Panc1 (cell line): ENCODE measurements around the gene MEGF9.

ENCODE experiments used
- REST ChIP-seq, 2 experiments: IDR thresholded peaks; 2 replicates each; pipeline ENCODE4 v1.6.1; 2011 to 2012; ENCODE audit warnings: low read depth in 2 of 2, control low read depth in 1 of 2, low read length in 1 of 2, mild to moderate bottlenecking in 1 of 2, moderate library complexity in 1 of 2; ENCODE audit not compliant: insufficient read depth in 1 of 2
- TCF7L2 ChIP-seq: IDR thresholded peaks from 2 replicates; pipeline ENCODE4 v1.6.1; 2011; ENCODE audit warnings: mild to moderate bottlenecking, low read depth, low read length, inconsistent platforms
- TF ChIP-seq, protein P1 (sequence below): fragments of 450-650 bp; IDR thresholded peaks from 2 replicates; pipeline ENCODE4 v1.5.1; 2017; ENCODE audit warnings: mild to moderate bottlenecking

GRCh38 chr9:120698766-120699165, 15.5 kb downstream of the MEGF9 start:
- TF ChIP-seq, protein P1, sequence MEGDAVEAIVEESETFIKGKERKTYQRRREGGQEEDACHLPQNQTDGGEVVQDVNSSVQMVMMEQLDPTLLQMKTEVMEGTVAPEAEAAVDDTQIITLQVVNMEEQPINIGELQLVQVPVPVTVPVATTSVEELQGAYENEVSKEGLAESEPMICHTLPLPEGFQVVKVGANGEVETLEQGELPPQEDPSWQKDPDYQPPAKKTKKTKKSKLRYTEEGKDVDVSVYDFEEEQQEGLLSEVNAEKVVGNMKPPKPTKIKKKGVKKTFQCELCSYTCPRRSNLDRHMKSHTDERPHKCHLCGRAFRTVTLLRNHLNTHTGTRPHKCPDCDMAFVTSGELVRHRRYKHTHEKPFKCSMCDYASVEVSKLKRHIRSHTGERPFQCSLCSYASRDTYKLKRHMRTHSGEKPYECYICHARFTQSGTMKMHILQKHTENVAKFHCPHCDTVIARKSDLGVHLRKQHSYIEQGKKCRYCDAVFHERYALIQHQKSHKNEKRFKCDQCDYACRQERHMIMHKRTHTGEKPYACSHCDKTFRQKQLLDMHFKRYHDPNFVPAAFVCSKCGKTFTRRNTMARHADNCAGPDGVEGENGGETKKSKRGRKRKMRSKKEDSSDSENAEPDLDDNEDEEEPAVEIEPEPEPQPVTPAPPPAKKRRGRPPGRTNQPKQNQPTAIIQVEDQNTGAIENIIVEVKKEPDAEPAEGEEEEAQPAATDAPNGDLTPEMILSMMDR, result no peak
- no peak for TF ChIP-seq TCF7L2
- no peak for TF ChIP-seq REST (IDR thresholded peaks at IDR 0.05; ENCODE audit: insufficient read depth in 1 of 2, low read depth in 2 of 2, low read length in 1 of 2)
